HepG2 (cell line): Measurements from ENCODE around the gene MAGEB17. TPM values are rescaled to one million over a fixed set of nuclear protein-coding genes. Genes with fewer than 3 reads are reported as not detected.

Experiments
- FOXO1 ChIP-seq: sonication (generic); formaldehyde crosslinking; IDR thresholded peaks from 2 replicates; pipeline ENCODE4 v1.4.0; 2020; ENCODE audit warnings: missing genetic modification reagents
- MTF1 ChIP-seq: sonication (generic); formaldehyde crosslinking; IDR thresholded peaks from 2 replicates; pipeline ENCODE4 v1.5.0; 2020; ENCODE audit warnings: missing genetic modification reagents
- PLSCR1 ChIP-seq: sonication (generic); formaldehyde crosslinking; IDR thresholded peaks from 2 replicates; pipeline ENCODE4 v1.5.0; 2020; ENCODE audit warnings: missing genetic modification reagents, mild to moderate bottlenecking, borderline replicate concordance
- ZBTB37 ChIP-seq: sonication (generic); formaldehyde crosslinking; IDR thresholded peaks from 2 replicates; pipeline ENCODE4 v1.4.0; 2020; ENCODE audit warnings: mild to moderate bottlenecking, missing genetic modification reagents
- ZNF121 ChIP-seq: sonication (generic); formaldehyde crosslinking; IDR thresholded peaks from 2 replicates; pipeline ENCODE4 v1.5.0; 2020; ENCODE audit warnings: mild to moderate bottlenecking, missing genetic modification reagents
- ZNF34 ChIP-seq: sonication (generic); formaldehyde crosslinking; IDR thresholded peaks from 2 replicates; pipeline ENCODE4 v1.4.0; 2020; ENCODE audit warnings: mild to moderate bottlenecking, missing genetic modification reagents, borderline replicate concordance
- polyA plus RNA-seq, 8 experiments: library from polyadenylated mRNA; depleted of rRNA in 3 of 8; stranded (reverse) in 7 of 8; unstranded in 1 of 8; fragments of >200 nt; fragmentation: Illumina TruSeq in 4 of 8; extraction: Trizol in 4 of 8; gene quantifications; 2 replicates each; pipeline versions ENCODE4 v1.2.1 to v1.2.3, GENCODE V29; 2011 to 2016; ENCODE audit warnings: low read depth in 4 of 8, missing spikeins in 1 of 8, mixed read lengths in 1 of 8; ENCODE audit not compliant: insufficient read depth in 1 of 8
- total RNA-seq, 5 experiments: library from RNA; depleted of rRNA; stranded (reverse); fragments of >200 nt; fragmentation: Illumina TruSeq; extraction: Trizol; gene quantifications; 2 replicates each; pipeline ENCODE4 v1.2.3, GENCODE V29; 2016; ENCODE audit warnings: low read depth in 1 of 5
- TF ChIP-seq, protein P1 (sequence below), 2 experiments: IDR thresholded peaks; 2 replicates each; pipeline ENCODE4 v1.6.1; 2011 to 2012; ENCODE audit warnings: low read length in 2 of 2, borderline replicate concordance in 1 of 2, low read depth in 1 of 2, mild to moderate bottlenecking in 1 of 2, moderate library complexity in 1 of 2

Gene MAGEB17
- total and polyA plus RNA-seq, 2 of the 13 experiments (the other 11 are each of a cell fraction or from before 2014, with no cell fraction given) = not detected

- TF ChIP-seq, protein P1, sequence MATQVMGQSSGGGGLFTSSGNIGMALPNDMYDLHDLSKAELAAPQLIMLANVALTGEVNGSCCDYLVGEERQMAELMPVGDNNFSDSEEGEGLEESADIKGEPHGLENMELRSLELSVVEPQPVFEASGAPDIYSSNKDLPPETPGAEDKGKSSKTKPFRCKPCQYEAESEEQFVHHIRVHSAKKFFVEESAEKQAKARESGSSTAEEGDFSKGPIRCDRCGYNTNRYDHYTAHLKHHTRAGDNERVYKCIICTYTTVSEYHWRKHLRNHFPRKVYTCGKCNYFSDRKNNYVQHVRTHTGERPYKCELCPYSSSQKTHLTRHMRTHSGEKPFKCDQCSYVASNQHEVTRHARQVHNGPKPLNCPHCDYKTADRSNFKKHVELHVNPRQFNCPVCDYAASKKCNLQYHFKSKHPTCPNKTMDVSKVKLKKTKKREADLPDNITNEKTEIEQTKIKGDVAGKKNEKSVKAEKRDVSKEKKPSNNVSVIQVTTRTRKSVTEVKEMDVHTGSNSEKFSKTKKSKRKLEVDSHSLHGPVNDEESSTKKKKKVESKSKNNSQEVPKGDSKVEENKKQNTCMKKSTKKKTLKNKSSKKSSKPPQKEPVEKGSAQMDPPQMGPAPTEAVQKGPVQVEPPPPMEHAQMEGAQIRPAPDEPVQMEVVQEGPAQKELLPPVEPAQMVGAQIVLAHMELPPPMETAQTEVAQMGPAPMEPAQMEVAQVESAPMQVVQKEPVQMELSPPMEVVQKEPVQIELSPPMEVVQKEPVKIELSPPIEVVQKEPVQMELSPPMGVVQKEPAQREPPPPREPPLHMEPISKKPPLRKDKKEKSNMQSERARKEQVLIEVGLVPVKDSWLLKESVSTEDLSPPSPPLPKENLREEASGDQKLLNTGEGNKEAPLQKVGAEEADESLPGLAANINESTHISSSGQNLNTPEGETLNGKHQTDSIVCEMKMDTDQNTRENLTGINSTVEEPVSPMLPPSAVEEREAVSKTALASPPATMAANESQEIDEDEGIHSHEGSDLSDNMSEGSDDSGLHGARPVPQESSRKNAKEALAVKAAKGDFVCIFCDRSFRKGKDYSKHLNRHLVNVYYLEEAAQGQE (IDR thresholded peaks at IDR 0.05; ENCODE audit: borderline replicate concordance in 1 of 2, low read depth in 1 of 2, low read length in 2 of 2) = no peak
- TF ChIP-seq PLSCR1 (CRISPR knock-in tag) (no peak), MTF1 (no peak), FOXO1 (CRISPR knock-in tag) (no peak), ZBTB37 (no peak), ZNF34 (CRISPR knock-in tag) (no peak), ZNF121 (CRISPR knock-in tag) (no peak)
Measured at GRCh38 chrX:16186380-16187007, 19.2 kb downstream of the MAGEB17 start (continued).
